Mammary epithelial cell (primary cell): ENCODE results near the gene ADARB2.

Experiments used
- CTCF ChIP-seq, 2 donors: IDR thresholded peaks in 1 of 2; conservative IDR thresholded peaks in 1 of 2; 2 replicates each; pipeline ENCODE4 v1.5.1; 2011 to 2012; ENCODE audit warnings: inconsistent platforms in 2 of 2, low read length in 2 of 2, mild to moderate bottlenecking in 2 of 2, control low read depth in 1 of 2, low read depth in 1 of 2; ENCODE audit not compliant: insufficient read depth in 1 of 2; ENCODE audit errors: extremely low read depth in 1 of 2
- EZH2 ChIP-seq: IDR thresholded peaks from 2 replicates; pipeline ENCODE4 v1.6.1; 2012; ENCODE audit warnings: low read length, inconsistent platforms, borderline replicate concordance

GRCh38 chr10:1563028-1563427, 174.3 kb downstream of the ADARB2 start:
- TF ChIP-seq EZH2 (no peak), CTCF (conservative IDR thresholded peaks at IDR 0.05 in 1 of 2, IDR thresholded peaks at IDR 0.05 in 1 of 2; ENCODE audit: extremely low read depth in 1 of 2, insufficient read depth in 1 of 2, low read depth in 1 of 2, low read length in 2 of 2) (no peak)
